Left ventricle myocardium inferior (tissue), 1 donor: ENCODE data around the gene MARS2. TPM values are rescaled to one million over a fixed set of nuclear protein-coding genes. Genes with fewer than 3 reads are reported as not detected.
"Not testable (repeated sequence)": the region's sequence is repeated elsewhere in the genome, so short reads cannot be mapped to it uniquely, and the experiment has no call there.

ENCODE experiments used
- DNase-seq: peaks from one replicate; pipeline ENCODE4 v3.0.0-alpha.2; 2020
- H3K27ac ChIP-seq: fragments of 200-600 bp; replicated peaks from 2 replicates; pipeline ENCODE4 v1.8.0; 2021
- H3K27me3 ChIP-seq: fragments of 200-600 bp; 2 replicates; pipeline ENCODE4 v1.8.0; 2021; ENCODE audit warnings: low read depth
- H3K36me3 ChIP-seq: fragments of 200-600 bp; 2 replicates; pipeline ENCODE4 v1.8.0; 2021
- H3K4me1 ChIP-seq: fragments of 200-600 bp; 2 replicates; pipeline ENCODE4 v1.8.0; 2021
- H3K4me3 ChIP-seq: fragments of 200-600 bp; 2 replicates; pipeline ENCODE4 v1.8.0; 2021; ENCODE audit warnings: mild to moderate bottlenecking, moderate library complexity
- H3K9me3 ChIP-seq: fragments of 200-600 bp; replicated peaks from 2 replicates; pipeline ENCODE4 v1.8.0; 2021
- CTCF ChIP-seq: fragments of 200-600 bp; IDR thresholded peaks from 2 replicates; pipeline ENCODE4 v1.8.0; 2021; ENCODE audit warnings: antibody characterized with exemption, mild to moderate bottlenecking, borderline replicate concordance
- intact Hi-C: fragments of 100-400 bp; cut with micrococcal nuclease; formaldehyde crosslinking; loops from one replicate; pipeline ENCODE4 v1.11.0; 2022
- total RNA-seq: library from RNA; stranded (reverse); fragmentation: NEBNext Ultra II Directional; extraction: Animal tissue kit (Norgen Biotek cat#: 25700); gene quantifications from one replicate; pipeline ENCODE4 v1.2.1, GENCODE V29; 2021
- donor health status: DM: no; HTN: yes; CAD: no; lungs with severe emphysema.

Gene MARS2
- total RNA-seq, 1 donor from 2014 or later, result 7.2 TPM

- H3K4me1 ChIP-seq, result no peaks in the 10 kb centered on the region
- H3K36me3 ChIP-seq, result no peaks in the 10 kb centered on the region
- H3K4me3 ChIP-seq, result no peak overlapping the region
- no peak for TF ChIP-seq CTCF
- no peaks in the 10 kb centered on the region for H3K27me3 ChIP-seq
- H3K27ac ChIP-seq, result no peak overlapping the region
- no peaks in the 10 kb centered on the region for H3K9me3 ChIP-seq
- intact Hi-C loops, result no loop called here
- no peak for DNase-seq
Measured at GRCh38 chr2:197727011-197727410, 21.8 kb downstream of the MARS2 start.

- H3K36me3 ChIP-seq, H3K4me1 ChIP-seq, intact Hi-C loops, H3K4me3 ChIP-seq, DNase-seq, H3K9me3 ChIP-seq, H3K27ac ChIP-seq, H3K27me3 ChIP-seq: not testable (repeated sequence)
Measured at GRCh38 chr2:197728555-197729544, 23.7 kb downstream of the MARS2 start.

GRCh38 chr2:197740200-197740599 lies 35.0 kb downstream of the MARS2 start:
- H3K27ac ChIP-seq, result no peak overlapping the region

More at GRCh38 chr2:197740200-197740599, 35.0 kb downstream of the MARS2 start:
- Histone ChIP-seq H3K4me1 (no peaks in the 10 kb centered on the region), H3K36me3 (no peaks in the 10 kb centered on the region), H3K9me3 (no peaks in the 10 kb centered on the region), H3K27me3 (no peaks in the 10 kb centered on the region), H3K4me3 (no peak overlapping the region)
- TF ChIP-seq CTCF, result no peak
- intact Hi-C loops, result no loop called here
- DNase-seq, result no peak

Other genes starting within 250 kb of the MARS2 start
- gene HSPD1, start 205.5 kb upstream of the MARS2 start, total RNA-seq, result 143 TPM
- 120 TPM for gene HSPE1, start 205.0 kb upstream of the MARS2 start, total RNA-seq
- gene MOB4, start 189.3 kb upstream of the MARS2 start, total RNA-seq, result 35.7 TPM
- gene RFTN2, start 29.8 kb upstream of the MARS2 start, total RNA-seq, result 5.6 TPM
- not detected for gene BOLL, start 80.0 kb downstream of the MARS2 start, total RNA-seq
- 78.6 TPM for gene PLCL1, start 99.2 kb downstream of the MARS2 start, total RNA-seq